ENCODE results near the gene ACAD11.

- TF ChIP-seq CTCF (IDR thresholded peaks at IDR 0.05) (no peak), POLR2A (IDR thresholded peaks at IDR 0.05) (no peak)
Observed at GRCh38 chr3:132549169-132549568, 110.4 kb downstream of the ACAD11 start.

Data from lower leg skin (tissue), 3 donors.